HG02943 (cell line): Measurements from ENCODE around the gene CDCA3.

Source experiments
- ATAC-seq: cut with Tn5 transposase; IDR thresholded peaks from one replicate; pipeline ENCODE4 v1.9.1; 2021; ENCODE audit warnings: mild to moderate bottlenecking, low read depth, moderate library complexity; ENCODE audit not compliant: unreplicated experiment

The CDCA3 gene

GRCh38 chr12:6858799-6859198 is 7.7 kb upstream of the CDCA3 start:
- no peak for ATAC-seq

DNA sequence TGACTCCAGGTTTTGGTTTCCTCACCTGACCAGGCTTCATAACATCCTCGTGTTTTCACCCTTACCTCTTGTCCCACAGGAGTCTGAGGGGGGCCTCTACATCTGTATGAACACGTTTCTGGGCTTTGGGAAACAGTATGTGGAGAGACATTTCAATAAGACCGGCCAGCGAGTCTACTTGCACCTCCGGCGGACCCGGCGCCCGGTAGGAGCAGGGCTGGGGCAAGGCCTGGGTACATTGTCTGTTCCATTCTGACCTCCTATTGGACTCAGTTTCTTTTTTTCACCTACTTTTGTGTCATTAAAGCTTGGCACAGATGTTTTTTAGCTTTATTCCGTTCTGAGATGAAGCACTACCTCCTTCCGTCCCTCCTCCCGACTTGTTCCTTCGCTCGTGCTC is 4.2 kb upstream of the CDCA3 start:
- no peak for ATAC-seq

- no peak for ATAC-seq
Observed at GRCh38 chr12:6854036-6854435, 3.0 kb upstream of the CDCA3 start.

DNA sequence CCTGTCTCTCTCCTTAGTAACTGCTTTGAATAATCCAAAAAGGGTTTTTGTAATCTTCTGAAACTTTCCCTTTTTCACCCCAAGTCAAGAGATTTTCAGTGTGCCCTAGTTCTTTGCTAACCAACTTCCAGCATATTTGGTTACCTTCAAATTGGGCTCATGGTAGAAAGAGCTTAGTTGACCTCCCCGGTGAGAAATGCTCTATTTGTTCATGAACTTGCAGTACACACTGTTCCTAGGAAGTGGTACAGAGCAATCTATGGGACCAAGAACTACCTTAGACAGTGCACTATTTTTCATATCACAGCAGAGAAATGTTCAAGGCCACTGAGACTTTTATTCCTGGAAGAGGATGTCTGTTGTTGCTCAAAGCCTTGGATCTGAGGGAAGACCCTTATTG is 2.5 kb upstream of the CDCA3 start:
- no peak for ATAC-seq

DNA sequence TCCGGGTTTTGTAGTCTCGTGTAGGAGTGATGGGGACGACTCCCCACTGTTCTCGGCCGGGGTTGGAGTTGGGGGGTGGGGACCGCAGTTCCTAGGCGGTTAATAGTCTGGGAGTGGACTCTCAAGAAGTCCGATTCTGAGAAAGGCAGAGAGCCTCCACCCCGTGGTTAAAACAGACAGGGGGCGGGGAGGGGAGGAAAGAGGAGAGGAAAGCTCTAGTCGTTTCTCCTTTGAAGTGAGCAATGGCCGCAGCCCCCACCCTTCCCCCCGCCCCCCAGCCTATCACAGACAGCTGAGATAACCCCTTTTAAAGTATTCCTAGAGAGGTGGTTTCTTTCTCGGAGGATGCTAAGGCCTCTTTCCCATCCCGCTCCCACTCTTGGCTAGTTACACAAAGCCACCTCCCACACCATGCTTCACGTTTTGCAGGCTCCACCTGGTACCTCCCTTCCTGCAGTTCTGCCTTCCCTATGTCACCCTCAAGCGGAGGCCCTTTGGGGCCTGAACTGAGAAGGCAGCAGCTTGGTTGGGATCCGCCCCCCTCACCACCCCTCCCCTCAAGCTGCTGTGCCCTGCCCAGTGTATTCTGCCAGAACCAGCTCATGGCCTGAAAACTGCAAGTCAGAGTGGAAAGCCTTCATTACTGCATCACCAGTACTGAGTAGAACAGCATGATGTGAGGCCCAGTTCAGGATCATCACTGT is 1.7 kb upstream of the CDCA3 start:
- ATAC-seq = no peak

DNA sequence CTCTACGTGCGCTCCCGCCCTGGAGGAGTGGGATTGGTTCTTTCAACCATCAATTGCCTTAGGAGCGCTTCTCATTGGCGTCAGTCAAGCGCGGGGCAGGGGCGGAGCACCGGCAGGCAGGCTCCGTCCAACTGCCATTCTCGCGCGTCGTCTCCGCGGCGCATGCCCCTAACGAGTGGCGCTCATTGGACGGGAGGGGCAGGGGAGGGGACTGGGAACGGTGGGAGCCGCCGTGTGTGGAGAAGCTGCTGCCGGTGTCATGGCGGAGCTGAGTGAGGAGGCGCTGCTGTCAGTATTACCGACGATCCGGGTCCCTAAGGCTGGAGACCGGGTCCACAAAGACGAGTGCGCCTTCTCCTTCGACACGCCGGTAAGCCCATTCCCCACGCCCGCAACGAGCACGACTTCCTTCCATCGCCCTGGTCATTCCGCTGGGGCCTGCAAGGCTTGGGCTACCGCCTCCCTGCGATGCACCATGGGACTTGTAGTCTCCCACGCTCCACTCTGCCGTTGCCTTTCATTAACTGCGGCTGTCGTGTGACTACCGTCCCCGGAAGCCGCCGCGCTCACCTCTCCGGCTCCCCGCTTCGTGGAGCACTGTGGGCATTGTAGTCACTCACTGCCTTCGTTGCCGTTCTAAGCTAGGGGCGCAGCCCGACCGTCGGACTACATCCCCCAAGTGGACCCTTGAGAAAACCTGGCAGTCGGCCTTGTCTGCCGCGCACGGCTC is 1.0 kb upstream of the CDCA3 start, which contains the start of gene USP5:
Gene USP5, plus strand, starts transcription at position 230 of the 730 bp plus-strand sequence. Its CDS starts 30 bp downstream, at position 260.
- peak; percentile 70 for ATAC-seq

GRCh38 chr12:6850796-6851152 is 312 bp downstream of the CDCA3 start:
- ATAC-seq = no peak

GRCh38 chr12:6849976-6850560 is 1.0 kb downstream of the CDCA3 start:
- no peak for ATAC-seq

- ATAC-seq = no peak
Observed at GRCh38 chr12:6849427-6849826, 1.7 kb downstream of the CDCA3 start.

DNA sequence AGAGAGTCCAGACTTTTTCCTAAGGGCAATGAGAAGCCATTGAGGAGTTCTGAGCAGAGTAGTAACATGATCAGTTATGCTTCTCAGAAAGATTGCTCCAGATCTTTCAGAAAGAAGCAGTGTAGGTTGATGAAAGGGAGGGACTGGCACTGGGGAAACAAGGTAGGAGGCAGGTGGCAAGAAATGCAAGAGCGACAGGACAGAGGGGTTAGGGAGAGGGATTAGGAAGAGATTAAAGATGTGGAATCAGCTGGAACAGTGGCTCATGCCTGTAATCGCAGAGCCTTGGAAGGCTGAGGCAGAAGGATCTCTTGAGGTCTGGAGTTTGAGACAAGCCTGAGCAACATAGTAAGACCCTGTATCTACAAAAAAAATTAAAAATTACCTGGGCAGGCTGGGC is 3.4 kb downstream of the CDCA3 start:
- ATAC-seq = no peak

- ATAC-seq = no peak
Observed at GRCh38 chr12:6846316-6846869, 4.7 kb downstream of the CDCA3 start.

- ATAC-seq = no peak
Observed at GRCh38 chr12:6845395-6845794, 5.7 kb downstream of the CDCA3 start.

- no peak for ATAC-seq
Observed at GRCh38 chr12:6843118-6843902, 7.8 kb downstream of the CDCA3 start.

DNA sequence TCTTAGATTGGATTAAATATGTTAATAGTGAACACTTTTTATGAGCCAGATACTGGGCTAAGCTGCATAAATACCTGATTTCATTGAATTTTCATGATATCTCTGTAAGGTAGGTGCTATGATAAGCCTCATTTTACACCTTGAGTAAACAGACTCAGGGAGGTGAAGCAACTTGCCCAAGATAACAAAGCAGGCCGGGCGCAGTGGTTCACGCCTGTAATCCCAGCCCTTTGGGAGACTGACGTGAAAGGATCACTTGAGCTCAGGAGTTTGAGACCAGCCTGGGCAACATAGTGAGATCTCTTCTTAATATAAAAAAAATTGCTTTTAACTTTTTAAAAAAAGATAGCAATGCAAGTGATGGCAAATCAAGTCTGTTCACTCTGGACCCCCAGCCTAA is 9.0 kb downstream of the CDCA3 start:
- ATAC-seq = no peak

GRCh38 chr12:6840761-6841515 is 10.1 kb downstream of the CDCA3 start, which contains the start of gene GNB3:
GNB3 (plus strand) TSS chr12:6840925; CDS start chr12:6841288, 363 bp downstream.
- ATAC-seq = no peak

DNA sequence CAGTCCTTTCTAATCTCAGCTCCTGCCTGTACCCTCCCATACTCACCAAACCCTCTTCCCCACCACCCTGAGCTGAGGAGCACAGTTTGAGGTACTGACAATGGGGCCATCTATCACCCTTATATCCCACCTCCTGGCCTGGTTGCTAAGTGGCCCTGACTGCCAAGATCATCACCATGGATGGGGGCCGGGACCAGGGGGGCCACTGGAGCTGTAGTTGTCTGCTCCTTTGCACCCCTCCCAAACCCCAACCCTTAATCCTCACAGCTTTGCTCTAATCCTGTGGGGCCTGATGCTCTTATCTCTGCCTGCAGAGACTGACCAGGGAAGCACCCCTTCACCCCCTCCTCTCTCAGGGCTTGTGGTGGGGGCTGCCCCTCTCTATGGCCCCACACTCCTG is 10.8 kb downstream of the CDCA3 start:
- no peak for ATAC-seq

- peak; percentile 68 for ATAC-seq
Observed at GRCh38 chr12:6839482-6840201, 11.4 kb downstream of the CDCA3 start.

- ATAC-seq = no peak
Observed at GRCh38 chr12:6838854-6839253, 12.2 kb downstream of the CDCA3 start.

DNA sequence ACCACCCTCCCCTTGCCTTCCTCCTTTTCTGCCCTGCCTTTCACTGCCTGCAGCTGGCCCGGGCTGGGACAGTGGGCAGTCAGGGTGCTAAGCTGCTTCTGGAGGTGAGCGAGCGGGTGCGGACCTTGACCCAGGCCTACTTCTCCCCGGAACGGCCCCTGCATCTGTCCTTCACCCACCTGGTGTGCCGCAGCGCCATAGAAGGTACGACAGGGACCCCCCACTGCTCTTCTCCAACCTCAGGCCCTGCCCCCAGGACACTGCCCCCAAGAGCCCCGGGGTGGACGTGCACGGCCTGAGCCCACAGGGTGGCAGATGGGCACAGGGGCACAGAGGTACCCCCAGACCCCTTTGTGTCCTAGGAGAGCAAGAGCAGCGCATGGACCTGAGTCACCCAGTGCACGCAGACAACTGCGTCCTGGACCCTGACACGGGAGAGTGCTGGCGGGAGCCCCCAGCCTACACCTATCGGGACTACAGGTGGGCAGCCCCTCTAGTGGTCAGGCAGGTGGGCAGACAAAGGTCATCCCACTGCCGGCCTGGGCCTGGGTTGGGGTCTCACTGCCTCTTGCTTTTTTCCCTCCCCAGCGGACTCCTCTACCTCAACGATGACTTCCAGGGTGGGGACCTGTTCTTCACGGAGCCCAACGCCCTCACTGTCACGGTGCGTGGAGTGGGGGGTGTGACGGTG is 13.6 kb downstream of the CDCA3 start:
- no peak for ATAC-seq
